ENCODE data around the gene HEY2.
A peak's percentile ranks its signal among the peaks of the same experiment; 100 is the strongest.

The HEY2 gene

DNA sequence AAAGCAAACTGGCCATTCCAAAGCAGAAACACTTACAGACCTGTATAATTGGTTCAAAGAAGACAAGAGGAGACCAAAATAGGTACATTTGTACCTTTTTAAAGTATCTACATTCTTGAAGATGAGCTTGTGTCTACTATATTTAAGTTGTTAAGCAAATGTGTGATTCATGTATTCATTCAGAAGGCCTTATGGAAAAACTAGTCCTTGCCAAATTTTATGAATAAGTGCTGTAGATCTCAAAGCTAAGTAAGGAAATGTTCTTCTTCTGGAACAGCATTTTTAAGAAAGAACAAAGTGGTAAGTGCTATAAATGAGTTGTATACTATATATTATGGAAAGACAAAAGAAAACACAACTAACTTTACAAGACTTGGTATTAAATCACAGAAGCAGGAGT lies 22.2 kb upstream of the HEY2 start:
- no peaks in the 10 kb centered on the region for H3K36me3 ChIP-seq (ENCODE audit: low read depth)
- H3K27ac ChIP-seq (ENCODE audit: poor library complexity, severe bottlenecking) = no peak overlapping the region
- no peaks in the 10 kb centered on the region for H3K9me3 ChIP-seq (ENCODE audit: severe bottlenecking)
- TF ChIP-seq CTCF (IDR thresholded peaks at IDR 0.05; ENCODE audit: poor library complexity, severe bottlenecking) = no peak
- no peak for ATAC-seq (ENCODE audit: low read depth)
- no peak overlapping the region for H3K4me3 ChIP-seq (ENCODE audit: severe bottlenecking)
- no peak for DNase-seq (ENCODE audit: low spot score)
- no peaks in the 10 kb centered on the region for H3K4me1 ChIP-seq (ENCODE audit: insufficient read depth, poor library complexity, severe bottlenecking)
- no peaks in the 10 kb centered on the region for H3K27me3 ChIP-seq (ENCODE audit: insufficient read depth, poor library complexity, severe bottlenecking)

DNA sequence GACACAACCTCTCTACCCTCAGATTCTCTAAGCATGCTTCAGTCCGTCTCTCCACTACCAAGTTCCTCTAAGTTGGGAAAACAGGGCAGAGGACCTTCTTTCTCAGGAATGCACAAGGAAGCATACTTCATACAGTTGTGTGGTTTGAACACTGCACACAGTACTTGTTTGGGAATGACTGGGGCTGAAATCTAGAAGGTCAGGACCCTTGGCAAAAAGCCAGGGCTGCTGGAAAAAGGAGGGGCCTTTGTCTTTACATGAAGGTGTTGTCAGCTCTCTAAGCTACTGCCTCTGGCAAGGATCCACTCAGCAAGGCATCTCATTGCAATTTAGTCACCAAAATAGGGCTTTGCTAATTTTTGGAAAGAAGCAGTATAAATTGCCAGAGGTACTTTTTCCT lies 20.7 kb upstream of the HEY2 start:
- H3K9me3 ChIP-seq (ENCODE audit: severe bottlenecking) = no peaks in the 10 kb centered on the region
- no peaks in the 10 kb centered on the region for H3K4me1 ChIP-seq (ENCODE audit: insufficient read depth, poor library complexity, severe bottlenecking)
- peaks cover 5% of the 10 kb centered on the region for H3K27me3 ChIP-seq (ENCODE audit: insufficient read depth, poor library complexity, severe bottlenecking)
- DNase-seq (ENCODE audit: low spot score) (no peak), ATAC-seq (ENCODE audit: low read depth) (0 out of 3 replicates have a peak, but pooled peaks have one; percentile 23)
- H3K27ac ChIP-seq (ENCODE audit: poor library complexity, severe bottlenecking) = no peak overlapping the region
- no peaks in the 10 kb centered on the region for H3K36me3 ChIP-seq (ENCODE audit: low read depth)
- TF ChIP-seq CTCF (IDR thresholded peaks at IDR 0.05; ENCODE audit: poor library complexity, severe bottlenecking) = no peak
- no peak overlapping the region for H3K4me3 ChIP-seq (ENCODE audit: severe bottlenecking)

DNA sequence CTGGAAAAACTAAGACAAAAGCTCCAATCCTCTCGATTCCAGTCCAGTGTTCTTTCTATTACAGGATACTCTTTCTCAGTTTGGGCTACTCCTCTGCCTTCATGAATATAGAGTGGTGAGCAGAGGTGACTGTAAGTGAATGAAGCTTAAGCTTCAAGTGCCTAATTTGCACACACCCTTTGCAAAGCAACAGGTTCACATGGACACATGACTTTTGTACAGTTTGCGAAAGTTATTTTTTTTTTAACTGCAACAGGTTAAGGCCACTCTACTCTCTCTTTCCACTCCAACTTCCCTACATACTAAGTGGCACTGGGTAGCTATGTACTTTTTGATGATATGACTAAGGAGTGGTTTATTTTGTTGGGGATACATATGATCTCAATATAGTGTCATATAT lies 19.4 kb upstream of the HEY2 start:
- Histone ChIP-seq H3K4me3 (ENCODE audit: severe bottlenecking) (no peak overlapping the region), H3K27ac (ENCODE audit: poor library complexity, severe bottlenecking) (no peak overlapping the region), H3K9me3 (ENCODE audit: severe bottlenecking) (no peaks in the 10 kb centered on the region), H3K4me1 (ENCODE audit: insufficient read depth, poor library complexity, severe bottlenecking) (no peaks in the 10 kb centered on the region), H3K36me3 (ENCODE audit: low read depth) (no peaks in the 10 kb centered on the region), H3K27me3 (ENCODE audit: insufficient read depth, poor library complexity, severe bottlenecking) (peaks cover 8% of the 10 kb centered on the region)
- no peak for TF ChIP-seq CTCF (IDR thresholded peaks at IDR 0.05; ENCODE audit: poor library complexity, severe bottlenecking)
- DNase-seq (ENCODE audit: low spot score) (no peak), ATAC-seq (ENCODE audit: low read depth) (no peak)

DNA sequence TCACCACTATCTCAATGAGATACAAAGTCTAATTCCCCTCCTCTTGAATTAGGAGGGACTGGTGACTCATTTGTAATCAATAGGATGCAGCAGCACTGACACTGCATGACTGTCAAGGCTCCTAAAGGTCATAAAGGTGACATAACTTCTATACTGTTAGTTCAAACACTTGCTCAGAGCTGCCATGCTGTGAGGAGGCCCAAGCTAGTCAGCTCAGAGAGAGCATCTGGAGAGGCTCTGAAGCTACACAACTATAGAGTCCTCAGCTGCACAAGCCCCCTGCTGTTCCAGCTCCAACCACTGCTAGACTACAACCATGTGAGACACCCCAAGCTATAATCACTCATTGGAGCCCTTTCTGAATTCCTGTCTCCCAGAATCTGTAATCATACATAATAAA lies 17.0 kb upstream of the HEY2 start:
- no peak for TF ChIP-seq CTCF (IDR thresholded peaks at IDR 0.05; ENCODE audit: poor library complexity, severe bottlenecking)
- Histone ChIP-seq H3K4me1 (ENCODE audit: insufficient read depth, poor library complexity, severe bottlenecking) (no peaks in the 10 kb centered on the region), H3K27ac (ENCODE audit: poor library complexity, severe bottlenecking) (no peak overlapping the region), H3K9me3 (ENCODE audit: severe bottlenecking) (no peaks in the 10 kb centered on the region), H3K27me3 (ENCODE audit: insufficient read depth, poor library complexity, severe bottlenecking) (peaks cover 22% of the 10 kb centered on the region), H3K4me3 (ENCODE audit: severe bottlenecking) (no peak overlapping the region), H3K36me3 (ENCODE audit: low read depth) (no peaks in the 10 kb centered on the region)
- no peak for DNase-seq (ENCODE audit: low spot score)
- ATAC-seq (ENCODE audit: low read depth) = 0 out of 3 replicates have a peak, but pooled peaks have one; percentile 29

DNA sequence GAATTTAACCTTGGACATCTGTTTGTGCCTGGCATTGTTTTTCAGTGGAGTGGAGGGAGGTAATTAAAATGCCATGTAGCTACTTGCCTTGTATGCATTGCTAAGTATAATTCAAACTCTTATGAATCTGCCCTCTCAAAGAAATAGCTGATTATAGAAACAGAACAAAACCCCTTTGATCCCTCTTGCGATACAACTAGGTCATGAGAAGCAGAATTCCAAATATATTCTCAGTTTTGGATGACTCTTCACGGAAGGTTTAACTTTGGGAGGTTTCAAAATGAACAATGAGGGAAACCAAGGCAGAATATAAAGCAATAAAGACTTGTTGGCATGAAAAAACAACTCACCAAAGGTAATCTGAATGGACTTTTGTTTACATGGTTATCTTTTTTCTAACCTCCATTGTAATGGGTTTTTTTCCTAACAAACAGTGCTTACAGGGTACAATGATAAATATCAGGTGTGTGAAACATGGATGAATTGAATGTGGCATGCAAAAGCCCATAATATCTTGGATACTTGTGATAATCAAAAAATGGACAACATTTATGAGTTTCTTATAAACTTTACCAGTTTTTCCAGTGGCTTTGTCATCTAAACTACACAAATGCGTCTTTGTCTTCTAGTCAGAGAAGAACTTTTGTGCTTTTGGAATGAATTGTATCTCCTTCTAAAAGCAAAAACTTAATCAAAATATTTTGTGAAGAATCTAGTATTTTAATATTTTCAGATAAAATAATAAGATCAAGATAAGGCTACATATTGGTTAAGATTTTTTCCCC lies 15.7 kb upstream of the HEY2 start:
- DNase-seq (ENCODE audit: low spot score) = no peak
- Histone ChIP-seq H3K27ac (ENCODE audit: poor library complexity, severe bottlenecking) (no peak overlapping the region), H3K27me3 (ENCODE audit: insufficient read depth, poor library complexity, severe bottlenecking) (peaks cover 22% of the 10 kb centered on the region), H3K4me1 (ENCODE audit: insufficient read depth, poor library complexity, severe bottlenecking) (no peaks in the 10 kb centered on the region), H3K4me3 (ENCODE audit: severe bottlenecking) (no peak overlapping the region), H3K9me3 (ENCODE audit: severe bottlenecking) (no peaks in the 10 kb centered on the region), H3K36me3 (ENCODE audit: low read depth) (no peaks in the 10 kb centered on the region)
- ATAC-seq (ENCODE audit: low read depth) = no peak
- no peak for TF ChIP-seq CTCF (IDR thresholded peaks at IDR 0.05; ENCODE audit: poor library complexity, severe bottlenecking)
